Stimulated activated CD8-positive, alpha-beta memory T cell treated with anti-CD3 and anti-CD28 coated beads, Interleukin-12 subunit alpha, Interleukin-12 subunit beta, amount 100 ng/mL, for 1 hour (primary cell): ENCODE results near the gene SLC44A2.

Experiments
- DNase-seq: peaks from one replicate; pipeline ENCODE4 v3.0.0-alpha.2; 2020; ENCODE audit warnings: low read depth

Gene SLC44A2

DNA sequence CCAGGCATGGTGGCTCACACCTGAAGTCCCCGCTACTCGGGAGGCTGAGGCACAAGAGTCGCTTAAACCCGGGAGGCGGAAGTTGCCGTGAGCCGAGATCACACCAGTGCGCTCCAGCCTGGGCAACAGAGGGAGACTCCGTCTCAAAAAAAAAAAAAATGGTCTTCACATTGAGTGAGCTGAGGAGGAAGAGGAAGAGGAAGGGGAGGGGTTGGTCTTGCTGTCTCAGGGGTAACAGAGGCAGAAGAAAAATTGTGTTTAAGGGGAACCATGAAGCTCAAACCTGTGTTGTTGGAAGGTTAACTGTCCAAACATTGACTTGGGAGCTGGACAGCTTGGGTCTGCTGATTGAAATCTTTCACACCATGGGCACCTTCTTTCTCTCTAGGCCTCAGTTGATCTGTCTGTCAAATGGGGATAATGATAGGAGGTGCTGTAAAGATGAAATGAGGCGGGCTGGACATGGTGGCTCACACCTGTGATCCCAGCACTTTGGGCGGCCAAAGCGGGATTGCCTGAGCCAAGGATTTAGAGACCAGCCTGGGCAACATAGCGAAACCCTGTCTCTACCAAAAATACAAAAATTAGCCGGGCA is 9.8 kb upstream of the SLC44A2 start:
- DNase-seq = no peak

DNA sequence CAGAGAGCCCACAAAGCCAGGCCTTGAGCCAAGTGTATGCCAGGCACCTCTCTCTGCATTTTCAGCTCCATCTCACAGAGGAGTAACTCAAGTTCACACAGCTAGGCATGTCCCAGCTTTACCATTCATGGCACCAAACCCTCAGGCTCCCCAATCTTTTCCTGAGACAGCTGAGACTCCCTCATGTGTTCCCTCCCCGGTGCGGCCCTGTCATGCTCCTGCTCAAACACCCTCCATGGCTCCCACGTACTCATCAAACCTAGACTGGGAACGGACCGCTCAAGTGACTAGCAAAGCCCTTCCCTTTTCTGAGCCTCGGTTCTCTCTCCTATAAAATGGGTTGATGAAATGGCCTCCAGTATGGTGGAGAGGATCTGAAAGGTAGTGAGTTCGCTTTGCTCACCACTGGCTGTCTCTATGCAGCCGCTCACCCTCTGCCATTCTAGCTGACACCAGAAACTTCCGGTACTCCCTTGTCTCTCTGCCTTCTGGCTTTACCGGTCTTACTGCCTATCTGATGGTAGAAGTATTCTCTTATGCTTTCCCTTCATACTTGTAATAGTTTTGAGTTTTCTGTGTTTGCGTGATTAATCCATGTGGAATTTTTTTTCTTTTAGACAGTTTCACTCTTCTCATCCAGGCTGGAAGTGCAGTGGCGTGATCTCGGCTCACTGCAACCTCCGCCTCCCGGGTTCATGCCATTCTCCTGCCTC is 7.8 kb upstream of the SLC44A2 start:
- DNase-seq = no peak

DNA sequence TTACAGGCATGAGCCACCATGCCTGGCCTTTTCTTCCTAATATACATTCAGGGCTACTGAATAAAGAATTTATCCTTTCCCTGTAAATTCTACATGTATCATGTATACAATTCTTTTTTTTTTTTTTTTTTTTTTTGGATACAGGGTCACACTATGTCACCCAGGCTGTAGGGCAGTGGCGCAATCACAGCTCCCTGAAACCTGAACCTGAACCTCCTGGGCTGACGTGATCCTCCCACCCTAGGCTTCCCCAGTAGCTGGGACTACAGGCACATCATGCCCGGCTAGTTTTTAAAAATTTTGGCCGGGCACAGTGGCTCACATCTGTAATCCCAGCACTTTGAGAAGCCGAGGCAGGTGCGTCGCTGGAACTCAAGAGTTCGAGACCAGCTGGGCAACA is 6.5 kb upstream of the SLC44A2 start:
- DNase-seq = no peak

DNA sequence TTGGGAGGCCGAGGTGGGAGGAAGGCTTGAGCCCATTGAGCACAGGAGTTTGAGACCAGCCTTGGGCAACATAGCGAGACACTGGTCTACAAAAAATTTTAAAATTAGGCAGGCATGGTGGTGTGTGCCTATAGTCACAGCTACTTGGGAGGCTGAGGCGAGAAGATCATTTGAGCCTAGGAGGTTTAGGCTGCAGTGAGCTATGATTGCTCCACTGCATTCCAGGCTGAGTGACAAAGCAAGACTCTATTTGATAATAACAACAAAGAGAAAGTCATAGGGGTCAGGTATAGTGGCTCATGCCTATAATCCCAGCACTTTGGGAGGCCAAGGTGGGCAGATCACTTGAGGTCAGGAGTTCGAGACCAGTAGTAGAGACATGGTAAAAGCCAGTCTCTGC is 4.6 kb upstream of the SLC44A2 start:
- DNase-seq = no peak

DNA sequence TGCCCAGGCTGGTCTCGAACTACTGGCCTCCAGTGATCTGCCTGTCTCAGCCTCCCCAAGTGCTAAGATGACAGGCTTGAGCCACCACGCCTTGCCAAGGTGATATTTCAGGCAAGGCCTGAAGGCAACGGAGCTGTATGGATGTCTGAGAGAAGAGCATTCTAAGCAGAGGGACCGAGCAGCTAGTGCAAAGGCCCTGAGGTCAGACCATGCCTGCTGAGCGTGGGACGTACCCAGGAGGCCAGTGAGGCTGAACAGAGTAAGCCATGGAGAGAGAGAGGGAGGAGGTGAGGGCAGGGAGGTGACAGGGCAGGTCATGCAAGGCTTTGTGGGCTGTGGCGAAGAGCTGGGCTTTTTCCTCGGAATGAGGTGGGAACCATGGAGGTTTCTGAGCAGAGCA is 3.4 kb upstream of the SLC44A2 start:
- no peak for DNase-seq

DNA sequence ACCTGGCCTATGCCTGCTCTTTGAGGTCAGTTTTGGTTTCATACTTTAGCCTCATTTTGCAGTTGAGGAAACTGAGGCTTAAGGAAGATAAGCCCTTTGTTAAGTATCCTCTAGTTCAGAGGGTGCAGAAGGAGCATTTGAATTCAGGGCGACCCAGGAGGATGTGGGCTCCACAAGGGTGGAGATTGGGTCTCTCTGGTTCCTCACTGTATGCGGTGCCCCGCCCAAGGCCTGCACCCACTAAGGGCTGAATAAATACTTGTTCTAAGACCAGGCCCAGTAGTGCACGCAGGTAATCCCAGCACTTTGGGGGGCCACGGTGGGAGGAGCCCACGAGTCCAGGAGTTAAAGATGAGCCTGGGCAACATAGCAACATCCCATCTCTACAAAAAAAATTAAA is 768 bp upstream of the SLC44A2 start:
- DNase-seq = no peak

DNA sequence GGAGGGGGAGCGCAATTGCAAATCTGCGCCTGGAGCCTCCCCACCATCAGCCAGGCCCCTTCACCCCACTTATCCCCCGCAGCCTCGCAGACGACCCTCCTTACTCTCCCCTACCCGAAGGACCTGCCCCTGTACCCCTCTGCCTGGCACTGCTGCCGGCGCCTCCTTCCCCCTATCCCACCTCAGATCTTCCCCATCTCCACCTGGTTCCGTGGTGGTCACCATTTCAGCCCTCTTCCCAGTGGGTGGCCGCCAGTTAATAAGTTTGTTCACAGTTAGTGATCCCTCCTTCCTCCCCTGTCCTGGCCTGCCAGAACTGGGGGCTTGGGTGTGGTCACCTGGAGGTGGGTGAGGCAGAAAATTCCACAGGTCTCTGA is 397 bp downstream of the SLC44A2 start:
- no peak for DNase-seq

DNA sequence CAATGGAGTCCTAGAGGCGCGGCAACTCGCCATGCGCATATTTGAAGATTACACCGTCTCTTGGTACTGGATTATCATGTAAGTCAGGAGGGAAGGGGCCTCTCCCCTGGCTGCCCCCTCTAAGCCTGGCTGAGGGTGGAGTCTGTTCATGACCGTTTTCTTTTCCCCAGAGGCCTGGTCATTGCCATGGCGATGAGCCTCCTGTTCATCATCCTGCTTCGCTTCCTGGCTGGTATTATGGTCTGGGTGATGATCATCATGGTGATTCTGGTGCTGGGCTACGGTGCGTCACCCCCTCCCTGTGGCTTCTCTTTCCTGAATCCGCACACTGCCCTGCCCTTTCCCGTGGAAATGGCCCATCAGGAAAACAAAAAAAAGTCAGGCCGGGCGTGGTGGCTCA is 6.5 kb downstream of the SLC44A2 start:
- no peak for DNase-seq

DNA sequence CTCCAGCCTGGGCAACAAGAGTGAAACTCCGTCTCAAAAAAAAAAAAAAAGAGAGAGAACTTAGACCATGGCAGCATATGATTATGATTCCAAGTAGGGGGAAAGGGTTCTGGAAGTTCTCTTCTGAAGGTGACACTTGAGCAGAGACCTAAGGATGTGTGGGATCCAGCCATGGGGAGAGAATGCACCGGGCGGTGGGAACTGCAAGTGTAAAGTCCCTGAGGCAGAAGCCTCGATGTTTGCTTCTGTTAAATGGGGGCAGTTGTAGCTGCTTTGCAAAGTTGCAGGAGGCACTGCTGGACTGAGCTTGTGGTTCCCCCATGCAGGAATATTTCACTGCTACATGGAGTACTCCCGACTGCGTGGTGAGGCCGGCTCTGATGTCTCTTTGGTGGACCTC is 9.1 kb downstream of the SLC44A2 start:
- DNase-seq = no peak

DNA sequence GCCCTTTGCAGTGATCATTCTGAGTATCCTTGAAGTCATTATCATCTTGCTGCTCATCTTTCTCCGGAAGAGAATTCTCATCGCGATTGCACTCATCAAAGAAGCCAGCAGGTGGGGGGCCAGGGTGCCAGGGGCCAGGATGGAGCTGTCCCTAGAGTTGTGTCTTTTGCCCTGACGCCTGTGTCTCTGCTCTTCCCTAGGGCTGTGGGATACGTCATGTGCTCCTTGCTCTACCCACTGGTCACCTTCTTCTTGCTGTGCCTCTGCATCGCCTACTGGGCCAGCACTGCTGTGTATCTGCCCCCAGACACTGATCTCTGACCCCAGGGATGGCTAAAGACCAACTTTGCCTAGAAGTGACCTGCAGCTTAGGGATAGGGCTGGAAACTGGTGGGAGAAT is 9.6 kb downstream of the SLC44A2 start:
- no peak for DNase-seq

DNA sequence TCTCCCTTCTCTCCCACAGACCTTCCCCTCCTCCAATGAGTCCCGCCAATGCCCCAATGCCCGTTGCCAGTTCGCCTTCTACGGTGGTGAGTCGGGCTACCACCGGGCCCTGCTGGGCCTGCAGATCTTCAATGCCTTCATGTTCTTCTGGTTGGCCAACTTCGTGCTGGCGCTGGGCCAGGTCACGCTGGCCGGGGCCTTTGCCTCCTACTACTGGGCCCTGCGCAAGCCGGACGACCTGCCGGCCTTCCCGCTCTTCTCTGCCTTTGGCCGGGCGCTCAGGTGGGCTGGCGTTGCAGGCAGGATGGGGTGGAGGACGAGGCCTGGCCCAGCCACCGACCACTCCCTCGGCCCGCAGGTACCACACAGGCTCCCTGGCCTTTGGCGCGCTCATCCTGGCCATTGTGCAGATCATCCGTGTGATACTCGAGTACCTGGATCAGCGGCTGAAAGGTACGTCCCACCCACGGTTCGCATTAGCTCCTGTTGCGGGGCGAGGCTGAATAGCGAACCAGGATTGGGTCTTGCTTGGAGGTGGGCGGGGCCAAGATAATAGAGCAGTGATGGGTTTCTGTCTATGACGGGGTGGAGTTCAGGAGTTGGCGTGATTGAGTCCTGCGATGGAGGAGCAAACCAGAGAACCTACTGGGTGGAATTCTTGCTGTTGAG is 11.1 kb downstream of the SLC44A2 start:
- DNase-seq = no peak

DNA sequence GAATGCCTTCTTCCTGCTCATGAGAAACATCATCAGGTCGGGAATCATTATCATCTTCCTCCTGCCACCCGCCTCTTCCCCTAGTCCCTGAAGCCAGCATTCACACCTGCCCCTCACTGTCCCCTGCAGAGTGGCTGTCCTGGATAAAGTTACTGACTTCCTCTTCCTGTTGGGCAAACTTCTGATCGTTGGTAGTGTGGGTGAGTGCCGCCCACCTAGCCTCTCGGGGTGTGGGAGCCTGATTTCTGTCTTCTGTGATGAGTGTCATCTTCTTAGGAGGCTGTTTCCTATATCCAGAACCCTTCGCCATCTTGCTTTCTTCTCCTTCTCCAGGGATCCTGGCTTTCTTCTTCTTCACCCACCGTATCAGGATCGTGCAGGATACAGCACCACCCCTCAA is 12.5 kb downstream of the SLC44A2 start:
- no peak for DNase-seq

DNA sequence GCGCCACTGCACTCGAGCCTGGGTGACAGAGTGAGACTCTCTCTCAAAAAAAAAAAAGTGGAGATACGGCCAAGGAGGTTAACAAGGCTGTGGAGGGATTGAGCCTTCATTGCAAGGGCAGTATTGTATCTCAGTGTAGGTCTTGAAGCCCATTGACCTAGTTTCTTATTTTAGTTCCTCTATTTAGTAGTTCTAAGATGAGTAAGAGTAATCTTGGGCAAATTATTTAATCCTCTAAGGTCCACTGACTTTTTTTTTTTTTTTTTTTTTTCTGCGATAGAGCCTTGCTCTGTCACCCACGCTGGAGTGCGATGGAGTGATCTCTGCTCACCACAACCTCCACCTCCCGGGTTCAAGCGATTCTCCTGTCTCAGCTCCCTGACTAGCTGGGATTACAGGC is 14.5 kb downstream of the SLC44A2 start:
- no peak for DNase-seq

DNA sequence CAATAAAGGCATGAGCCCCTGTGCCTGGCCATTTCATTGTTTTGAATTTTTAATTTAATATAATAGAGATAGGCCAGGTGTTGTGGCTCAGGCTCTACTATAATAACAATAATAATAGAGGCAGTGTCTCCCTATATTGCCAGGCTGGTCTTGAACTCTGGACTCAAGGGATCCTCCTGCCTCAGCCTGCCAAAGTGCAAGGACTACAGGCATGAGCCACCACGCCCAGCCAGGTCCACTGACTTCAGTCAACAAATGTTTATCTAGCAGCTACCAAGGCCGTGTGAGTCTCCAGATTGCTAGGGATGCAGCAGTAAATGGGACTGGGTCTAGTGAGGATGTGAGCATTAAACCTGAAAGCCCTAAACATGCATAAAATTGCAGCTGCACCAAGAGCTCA is 15.0 kb downstream of the SLC44A2 start:
- DNase-seq = no peak

DNA sequence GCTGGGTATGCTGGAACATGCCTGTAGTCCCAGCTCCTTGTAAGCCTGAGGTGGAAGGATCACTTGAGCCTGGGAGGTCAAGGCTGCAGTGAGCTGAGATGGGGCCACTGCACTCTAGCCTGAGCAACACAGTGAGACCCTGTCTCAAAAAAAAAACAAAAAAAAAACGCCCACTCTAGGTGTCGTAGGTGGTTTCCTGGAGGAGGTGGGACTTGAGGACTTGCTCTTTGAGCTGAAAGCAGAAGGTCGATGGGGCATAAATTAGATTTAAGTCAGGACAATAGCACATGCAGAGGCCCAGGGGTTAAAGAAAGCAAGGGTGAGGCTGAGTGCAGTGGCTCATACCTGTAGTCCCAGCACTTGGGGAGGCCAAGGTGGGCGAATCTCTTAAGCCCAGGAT is 15.9 kb downstream of the SLC44A2 start:
- DNase-seq = no peak

DNA sequence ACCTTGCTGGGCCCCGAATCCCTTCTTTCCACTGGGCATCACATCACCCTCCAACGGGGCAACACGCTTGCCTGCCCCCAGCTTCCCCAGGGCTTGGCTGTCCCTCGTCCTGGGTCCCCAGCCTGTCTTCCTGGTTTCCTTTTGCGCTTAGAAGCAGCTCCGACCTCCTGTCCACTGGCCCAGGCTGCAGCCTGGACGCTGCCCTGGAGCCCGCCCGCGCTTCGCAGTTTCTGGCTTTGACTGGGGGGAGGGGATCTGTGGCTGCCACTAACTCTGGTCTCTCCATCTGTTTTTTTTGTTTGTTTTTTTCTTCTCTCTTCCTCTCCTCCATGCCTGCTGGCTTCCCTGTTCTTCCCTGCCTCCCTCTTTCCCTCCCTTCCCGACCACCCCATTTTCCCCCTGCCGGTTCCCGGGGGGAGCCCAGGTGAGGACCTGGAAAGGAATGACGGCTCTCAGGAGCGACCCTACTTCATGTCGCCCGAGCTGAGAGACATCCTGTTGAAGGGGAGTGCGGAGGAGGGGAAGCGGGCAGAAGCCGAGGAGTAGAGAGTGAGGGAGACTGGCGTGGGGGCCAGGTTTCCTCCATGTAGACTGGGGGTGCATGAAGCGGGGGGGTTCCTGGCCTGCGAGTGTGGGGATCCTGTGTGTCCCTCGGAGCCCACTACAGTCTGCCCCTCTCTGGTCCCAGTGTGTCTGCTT is 17.3 kb downstream of the SLC44A2 start:
- DNase-seq = no peak

DNA sequence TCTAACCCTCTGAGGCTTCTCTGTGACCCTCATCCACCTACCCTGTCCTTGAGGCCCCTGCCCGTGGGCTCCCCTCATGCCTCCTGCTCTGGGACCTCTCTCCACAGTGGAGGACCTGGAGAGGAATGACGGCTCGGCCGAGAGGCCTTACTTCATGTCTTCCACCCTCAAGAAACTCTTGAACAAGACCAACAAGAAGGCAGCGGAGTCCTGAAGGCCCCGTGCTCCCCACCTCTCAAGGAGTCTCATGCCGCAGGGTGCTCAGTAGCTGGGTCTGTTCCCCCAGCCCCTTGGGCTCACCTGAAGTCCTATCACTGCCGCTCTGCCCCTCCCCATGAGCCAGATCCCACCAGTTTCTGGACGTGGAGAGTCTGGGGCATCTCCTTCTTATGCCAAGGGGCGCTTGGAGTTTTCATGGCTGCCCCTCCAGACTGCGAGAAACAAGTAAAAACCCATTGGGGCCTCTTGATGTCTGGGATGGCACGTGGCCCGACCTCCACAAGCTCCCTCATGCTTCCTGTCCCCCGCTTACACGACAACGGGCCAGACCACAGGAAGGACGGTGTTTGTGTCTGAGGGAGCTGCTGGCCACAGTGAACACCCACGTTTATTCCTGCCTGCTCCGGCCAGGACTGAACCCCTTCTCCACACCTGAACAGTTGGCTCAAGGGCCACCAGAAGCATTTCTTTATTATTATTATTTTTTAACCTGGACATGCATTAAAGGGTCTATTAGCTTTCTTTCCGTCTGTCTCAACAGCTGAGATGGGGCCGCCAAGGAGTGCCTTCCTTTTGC is 18.0 kb downstream of the SLC44A2 start:
- DNase-seq = no peak

DNA sequence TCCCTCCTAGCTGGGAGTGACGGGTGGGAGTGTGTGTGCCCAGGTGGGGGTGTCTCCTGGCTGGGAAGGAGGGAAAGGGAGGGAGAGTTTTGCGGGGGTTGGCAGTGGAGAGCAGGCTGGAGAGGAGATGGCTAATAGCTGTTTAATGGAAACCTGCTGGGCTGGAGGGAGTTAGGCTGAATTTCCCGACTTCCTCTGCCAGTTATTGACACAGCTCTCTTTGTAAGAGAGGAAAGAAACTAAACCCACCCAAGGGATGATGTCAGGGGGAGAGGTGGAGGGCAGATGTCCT is 18.6 kb downstream of the SLC44A2 start:
- DNase-seq = no peak

DNA sequence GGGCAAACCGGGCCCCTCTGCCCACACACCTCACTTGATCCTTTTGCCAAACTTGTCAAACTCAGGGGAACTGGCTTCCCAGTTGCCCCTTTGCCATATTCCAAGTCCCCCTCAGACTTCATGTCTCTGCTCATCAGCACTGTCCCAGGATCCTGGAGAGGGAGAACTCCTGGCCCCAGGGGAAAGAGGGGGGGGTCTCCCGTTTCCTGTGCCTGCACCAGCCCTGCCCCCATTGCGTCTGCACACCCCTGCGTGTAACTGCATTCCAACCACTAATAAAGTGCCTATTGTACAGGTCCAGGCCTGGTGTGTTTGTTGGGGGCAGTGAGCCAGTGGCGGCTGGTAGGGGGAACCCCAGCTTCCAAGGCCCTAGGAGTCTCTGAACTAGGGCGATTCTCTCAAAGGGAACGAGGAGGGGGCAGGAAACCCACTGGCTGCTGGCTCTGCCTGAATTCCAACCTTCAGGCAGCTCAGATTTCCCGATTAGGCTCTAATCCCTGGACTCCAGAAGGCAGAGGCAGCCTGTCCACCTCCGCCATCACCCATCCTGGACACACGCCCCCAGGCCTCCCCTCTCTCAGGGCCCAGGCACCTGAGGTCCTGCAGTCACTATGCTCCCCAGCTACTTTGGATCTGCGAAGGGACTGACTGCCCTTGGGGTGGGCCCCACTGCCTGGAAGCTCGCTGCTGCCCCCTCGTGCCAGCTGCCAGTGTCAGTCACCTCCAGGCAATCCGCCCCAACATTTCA is 19.1 kb downstream of the SLC44A2 start:
- peak; percentile 81 for DNase-seq

DNA sequence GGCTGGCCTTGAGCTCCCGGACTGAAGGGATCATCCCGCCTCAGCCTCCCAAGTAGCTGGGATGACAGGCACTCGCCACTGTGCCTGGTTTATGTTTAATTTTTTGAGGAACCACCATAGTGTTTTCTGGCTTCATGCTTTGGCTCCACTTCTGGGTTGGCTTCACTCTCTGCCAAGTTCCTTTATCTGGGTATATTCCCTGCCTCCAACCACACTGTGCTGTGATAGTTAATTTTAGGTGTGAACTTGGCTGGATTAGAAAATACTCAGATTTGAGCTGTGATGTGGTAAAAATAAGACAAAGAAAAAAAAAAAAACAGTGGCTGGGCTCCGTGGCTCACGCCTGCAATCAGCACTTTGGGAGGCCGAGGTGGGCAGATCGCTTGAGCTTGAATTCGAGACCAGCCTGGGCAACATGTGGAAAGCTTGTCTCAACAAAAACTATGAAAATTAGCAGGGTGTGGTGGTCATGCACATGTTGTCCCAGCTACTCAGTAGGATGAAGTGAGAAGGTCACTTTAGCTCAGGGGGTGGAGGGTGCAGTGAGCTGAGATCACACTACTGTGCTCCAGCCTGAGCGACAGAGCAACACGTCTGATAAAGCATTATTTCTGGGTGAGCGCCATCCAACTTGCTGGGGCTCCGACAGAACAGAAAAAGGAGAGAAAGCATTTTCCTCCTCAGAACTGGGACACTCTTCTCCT is 21.3 kb downstream of the SLC44A2 start:
- no peak for DNase-seq

DNA sequence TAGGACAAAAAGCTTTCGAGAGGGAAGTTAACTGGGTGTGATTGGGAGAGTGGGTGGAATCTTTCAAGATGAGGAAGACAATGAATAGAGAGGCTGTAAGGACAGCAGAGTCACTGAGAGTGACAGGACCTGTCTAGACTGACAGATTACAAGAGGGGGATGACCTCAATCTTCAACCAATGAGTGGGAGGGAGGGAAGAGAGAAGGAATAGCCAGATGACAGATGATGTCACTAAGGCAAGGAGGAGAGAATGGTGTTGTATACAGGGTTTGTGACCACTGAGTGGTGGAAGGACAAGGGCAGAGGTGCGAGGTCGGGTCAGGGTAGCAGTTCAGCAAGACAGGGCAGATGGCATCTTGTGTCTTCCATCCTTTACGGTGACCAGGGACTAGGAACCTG is 23.0 kb downstream of the SLC44A2 start:
- DNase-seq = no peak
